ENCODE data around the gene CALN1.

CALN1 gene

DNA sequence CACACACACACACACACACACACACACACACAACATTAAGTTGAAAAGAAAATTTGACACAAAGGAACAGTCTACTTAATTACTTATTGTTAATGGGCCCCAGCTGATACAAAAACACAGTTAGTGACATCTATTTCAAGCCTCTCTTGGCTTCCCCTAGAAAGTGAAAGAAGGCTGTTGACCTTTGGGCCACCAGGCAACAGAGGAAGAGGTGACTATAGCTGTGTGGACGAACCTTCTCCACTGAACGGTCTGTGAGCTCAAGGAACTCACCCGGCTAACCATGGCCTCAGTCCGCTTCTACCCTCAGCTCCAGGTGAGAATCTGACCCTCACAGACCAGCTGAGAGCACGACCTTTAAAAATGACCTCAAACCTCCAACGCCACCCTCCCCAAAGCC lies 32.9 kb upstream of the CALN1 start:
- peaks cover 51% of the 10 kb centered on the region for H3K4me1 Mint-ChIP-seq
- no peaks in the 10 kb centered on the region for H3K9me3 Mint-ChIP-seq
- no peaks in the 10 kb centered on the region for H3K36me3 Mint-ChIP-seq (ENCODE audit: low read depth)
- TF ChIP-seq, protein P1, sequence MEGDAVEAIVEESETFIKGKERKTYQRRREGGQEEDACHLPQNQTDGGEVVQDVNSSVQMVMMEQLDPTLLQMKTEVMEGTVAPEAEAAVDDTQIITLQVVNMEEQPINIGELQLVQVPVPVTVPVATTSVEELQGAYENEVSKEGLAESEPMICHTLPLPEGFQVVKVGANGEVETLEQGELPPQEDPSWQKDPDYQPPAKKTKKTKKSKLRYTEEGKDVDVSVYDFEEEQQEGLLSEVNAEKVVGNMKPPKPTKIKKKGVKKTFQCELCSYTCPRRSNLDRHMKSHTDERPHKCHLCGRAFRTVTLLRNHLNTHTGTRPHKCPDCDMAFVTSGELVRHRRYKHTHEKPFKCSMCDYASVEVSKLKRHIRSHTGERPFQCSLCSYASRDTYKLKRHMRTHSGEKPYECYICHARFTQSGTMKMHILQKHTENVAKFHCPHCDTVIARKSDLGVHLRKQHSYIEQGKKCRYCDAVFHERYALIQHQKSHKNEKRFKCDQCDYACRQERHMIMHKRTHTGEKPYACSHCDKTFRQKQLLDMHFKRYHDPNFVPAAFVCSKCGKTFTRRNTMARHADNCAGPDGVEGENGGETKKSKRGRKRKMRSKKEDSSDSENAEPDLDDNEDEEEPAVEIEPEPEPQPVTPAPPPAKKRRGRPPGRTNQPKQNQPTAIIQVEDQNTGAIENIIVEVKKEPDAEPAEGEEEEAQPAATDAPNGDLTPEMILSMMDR (IDR thresholded peaks at IDR 0.05) = no peak
- H3K27ac Mint-ChIP-seq = peak overlapping the region; percentile 13
- no peak for DNase-seq
- H3K27me3 Mint-ChIP-seq (ENCODE audit: low read depth, poor library complexity) = peaks cover 35% of the 10 kb centered on the region
- no peak overlapping the region for H3K4me3 Mint-ChIP-seq

GRCh38 chr7:72444026-72444776 lies 32.1 kb upstream of the CALN1 start:
- H3K36me3 Mint-ChIP-seq (ENCODE audit: low read depth) = no peaks in the 10 kb centered on the region
- TF ChIP-seq, protein P1 (IDR thresholded peaks at IDR 0.05) = no peak
- peaks cover 51% of the 10 kb centered on the region for H3K4me1 Mint-ChIP-seq
- H3K27ac Mint-ChIP-seq = peak overlapping the region; percentile 36
- peaks cover 38% of the 10 kb centered on the region for H3K27me3 Mint-ChIP-seq (ENCODE audit: low read depth, poor library complexity)
- no peak for DNase-seq
- H3K9me3 Mint-ChIP-seq = no peaks in the 10 kb centered on the region
- H3K4me3 Mint-ChIP-seq = no peak overlapping the region

GRCh38 chr7:72441791-72442190 lies 29.7 kb upstream of the CALN1 start:
- no peaks in the 10 kb centered on the region for H3K9me3 Mint-ChIP-seq
- no peak for DNase-seq
- H3K27me3 Mint-ChIP-seq (ENCODE audit: low read depth, poor library complexity) = peaks cover 31% of the 10 kb centered on the region
- no peak overlapping the region for H3K4me3 Mint-ChIP-seq
- TF ChIP-seq, protein P1 (IDR thresholded peaks at IDR 0.05) = no peak
- peaks cover 55% of the 10 kb centered on the region for H3K4me1 Mint-ChIP-seq
- no peaks in the 10 kb centered on the region for H3K36me3 Mint-ChIP-seq (ENCODE audit: low read depth)
- H3K27ac Mint-ChIP-seq = no peak overlapping the region

GRCh38 chr7:72438491-72438890 lies 26.4 kb upstream of the CALN1 start:
- Mint-ChIP-seq H3K36me3 (ENCODE audit: low read depth) (no peaks in the 10 kb centered on the region), H3K27me3 (ENCODE audit: low read depth, poor library complexity) (peaks cover 15% of the 10 kb centered on the region), H3K4me1 (peaks cover 56% of the 10 kb centered on the region), H3K4me3 (no peak overlapping the region), H3K27ac (no peak overlapping the region), H3K9me3 (no peaks in the 10 kb centered on the region)
- no peak for DNase-seq
- TF ChIP-seq, protein P1 (IDR thresholded peaks at IDR 0.05) = no peak

GRCh38 chr7:72437610-72438009 lies 25.5 kb upstream of the CALN1 start:
- H3K4me1 Mint-ChIP-seq = peaks cover 58% of the 10 kb centered on the region
- H3K27me3 Mint-ChIP-seq (ENCODE audit: low read depth, poor library complexity) = peaks cover 15% of the 10 kb centered on the region
- DNase-seq = no peak
- H3K4me3 Mint-ChIP-seq = no peak overlapping the region
- TF ChIP-seq, protein P1 (IDR thresholded peaks at IDR 0.05) = no peak
- no peaks in the 10 kb centered on the region for H3K36me3 Mint-ChIP-seq (ENCODE audit: low read depth)
- no peak overlapping the region for H3K27ac Mint-ChIP-seq
- H3K9me3 Mint-ChIP-seq = peaks cover under 1% of the 10 kb centered on the region

- H3K9me3 Mint-ChIP-seq = peaks cover 5% of the 10 kb centered on the region
- peaks cover 63% of the 10 kb centered on the region for H3K4me1 Mint-ChIP-seq
- no peak overlapping the region for H3K4me3 Mint-ChIP-seq
- TF ChIP-seq, protein P1 (IDR thresholded peaks at IDR 0.05) = no peak
- H3K27me3 Mint-ChIP-seq (ENCODE audit: low read depth, poor library complexity) = peaks cover 14% of the 10 kb centered on the region
- no peaks in the 10 kb centered on the region for H3K36me3 Mint-ChIP-seq (ENCODE audit: low read depth)
- no peak overlapping the region for H3K27ac Mint-ChIP-seq
- no peak for DNase-seq
Measured at GRCh38 chr7:72437061-72437585, 25.0 kb upstream of the CALN1 start.
